BJ (cell line): ENCODE results near the gene PDE4D. TPM values are rescaled to one million over a fixed set of nuclear protein-coding genes. Genes with fewer than 3 reads are reported as not detected.
"Not testable (repeated sequence)": the region's sequence is repeated elsewhere in the genome, so short reads cannot be mapped to it uniquely, and the experiment has no call there.

Experiments
- CTCF ChIA-PET: fragments of 350-600 bp; formaldehyde crosslinking; extraction: SDS; loops from one replicate; lab custom pipeline; 2021; ENCODE audit warnings: antibody characterized with exemption, inconsistent platforms; lab: Yijun Ruan, JAX
- POLR2A ChIA-PET: fragments of 300-600 bp; sonication (Branson Sonifier 250); formaldehyde crosslinking; extraction: SDS; loops from one replicate; lab custom pipeline; 2021; ENCODE audit warnings: antibody characterized with exemption; lab: Charles Lee
- DNase-seq: peaks from one replicate; pipeline ENCODE4 v3.0.0-alpha.2; 2011; ENCODE audit warnings: low read depth
- H3K27me3 ChIP-seq: 2 replicates; pipeline ENCODE4 v1.6.0; 2011; ENCODE audit warnings: low read length; ENCODE audit not compliant: control insufficient read depth, insufficient read depth
- H3K36me3 ChIP-seq: 2 replicates; pipeline ENCODE4 v1.5.1; 2011; ENCODE audit warnings: low read length; ENCODE audit not compliant: control insufficient read depth, insufficient read depth
- H3K4me3 ChIP-seq: 2 replicates; pipeline ENCODE4 v1.5.1; 2011; ENCODE audit warnings: low read depth, mild to moderate bottlenecking, control low read depth, low read length
- polyA plus RNA-seq: library from polyadenylated mRNA; depleted of rRNA; stranded (reverse); fragments of >200 nt; gene quantifications from 2 replicates; pipeline ENCODE4 v1.2.3, GENCODE V29; 2011
- TF ChIP-seq, protein P1 (sequence below): IDR thresholded peaks from 2 replicates; pipeline ENCODE4 v1.5.1; 2011; ENCODE audit warnings: low read depth, mild to moderate bottlenecking, control low read depth, inconsistent platforms, low read length, moderate library complexity; ENCODE audit not compliant: insufficient read depth

The PDE4D gene
- polyA plus RNA-seq, 1 experiment = 2.8 TPM

DNA sequence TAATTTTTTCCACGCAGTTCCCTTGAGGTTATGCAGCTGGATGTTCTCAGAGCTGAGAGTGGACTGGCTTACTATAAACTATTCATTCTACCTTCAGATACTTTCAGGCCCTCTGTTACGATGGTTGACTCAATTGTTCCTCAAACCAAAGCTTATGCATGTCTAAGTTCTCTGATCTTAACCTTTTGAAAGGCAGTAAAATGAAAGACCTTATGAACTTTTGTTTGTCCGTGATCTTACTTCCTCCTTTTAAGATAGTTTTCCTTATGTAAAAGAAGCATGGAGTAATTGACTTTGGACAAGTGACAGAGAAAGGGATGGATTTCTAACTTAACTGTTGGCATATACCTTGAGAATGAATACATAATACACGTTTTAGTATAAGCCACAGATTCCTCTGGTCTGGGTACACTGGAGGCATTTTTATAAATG, 575.7 kb downstream of the PDE4D start:
- TF ChIP-seq, protein P1, sequence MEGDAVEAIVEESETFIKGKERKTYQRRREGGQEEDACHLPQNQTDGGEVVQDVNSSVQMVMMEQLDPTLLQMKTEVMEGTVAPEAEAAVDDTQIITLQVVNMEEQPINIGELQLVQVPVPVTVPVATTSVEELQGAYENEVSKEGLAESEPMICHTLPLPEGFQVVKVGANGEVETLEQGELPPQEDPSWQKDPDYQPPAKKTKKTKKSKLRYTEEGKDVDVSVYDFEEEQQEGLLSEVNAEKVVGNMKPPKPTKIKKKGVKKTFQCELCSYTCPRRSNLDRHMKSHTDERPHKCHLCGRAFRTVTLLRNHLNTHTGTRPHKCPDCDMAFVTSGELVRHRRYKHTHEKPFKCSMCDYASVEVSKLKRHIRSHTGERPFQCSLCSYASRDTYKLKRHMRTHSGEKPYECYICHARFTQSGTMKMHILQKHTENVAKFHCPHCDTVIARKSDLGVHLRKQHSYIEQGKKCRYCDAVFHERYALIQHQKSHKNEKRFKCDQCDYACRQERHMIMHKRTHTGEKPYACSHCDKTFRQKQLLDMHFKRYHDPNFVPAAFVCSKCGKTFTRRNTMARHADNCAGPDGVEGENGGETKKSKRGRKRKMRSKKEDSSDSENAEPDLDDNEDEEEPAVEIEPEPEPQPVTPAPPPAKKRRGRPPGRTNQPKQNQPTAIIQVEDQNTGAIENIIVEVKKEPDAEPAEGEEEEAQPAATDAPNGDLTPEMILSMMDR = no peak
- Histone ChIP-seq H3K27me3 (0 out of 2 replicates have a peak, but pooled peaks cover 1% of the 10 kb centered on the region), H3K36me3 (no peaks in the 10 kb centered on the region), H3K4me3 (no peak overlapping the region)
- no peak for DNase-seq
- POLR2A ChIA-PET = no interaction called here
- CTCF ChIA-PET = interaction anchor here (0.8 kb wide), 1 partner anchor 26 kb away, joined by 4 read pairs; no protein-coding TSS in a partner anchor

DNA sequence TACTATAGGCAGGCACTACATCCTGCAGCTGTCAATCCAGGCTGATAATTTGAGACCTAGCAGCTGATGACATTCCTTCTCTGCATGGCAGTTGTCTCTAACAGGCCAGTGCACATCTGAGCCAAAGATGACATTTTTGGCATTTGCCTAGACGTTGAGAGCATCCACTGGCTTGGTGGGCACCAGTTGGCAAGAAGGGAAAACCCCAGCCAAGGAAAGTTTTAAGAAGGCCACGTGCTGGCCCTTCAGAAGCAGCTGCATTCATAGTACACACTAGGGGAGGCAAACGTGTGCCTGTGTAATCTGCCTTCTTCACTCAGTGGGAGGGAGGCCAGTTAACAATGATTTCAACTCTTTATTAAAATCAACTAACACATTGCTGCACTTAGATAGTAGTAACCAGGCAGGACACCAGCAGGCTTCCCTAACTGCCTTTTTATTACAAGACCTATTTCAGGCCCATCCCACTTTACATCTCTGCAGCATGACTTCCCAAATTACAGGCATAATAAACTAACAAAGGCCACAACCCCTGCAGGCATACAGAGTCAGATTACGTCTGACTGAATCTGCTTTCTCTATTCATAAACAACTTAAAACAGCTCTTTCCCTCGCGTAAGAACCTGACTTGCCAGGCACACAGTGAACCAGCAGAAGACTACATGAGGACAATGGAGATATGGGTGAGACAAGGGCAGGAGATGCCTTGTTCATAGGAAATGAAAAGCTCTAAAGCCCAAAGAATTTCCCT, 576.3 kb downstream of the PDE4D start:
- TF ChIP-seq, protein P1 = no peak
- Histone ChIP-seq H3K27me3 (0 out of 2 replicates have a peak, but pooled peaks cover 1% of the 10 kb centered on the region), H3K4me3 (no peak overlapping the region), H3K36me3 (no peaks in the 10 kb centered on the region)
- ChIA-PET CTCF (interaction anchor here (0.8 kb wide), 1 partner anchor 26 kb away, joined by 4 read pairs; no protein-coding TSS in a partner anchor), POLR2A (no interaction called here)
- peak; percentile 17 for DNase-seq

- no peak overlapping the region for H3K4me3 ChIP-seq
- H3K36me3 ChIP-seq = no peaks in the 10 kb centered on the region
- CTCF ChIA-PET = no interaction called here
- H3K27me3 ChIP-seq = 0 out of 2 replicates have a peak, but pooled peaks cover 1% of the 10 kb centered on the region
- TF ChIP-seq, protein P1 = no peak
- POLR2A ChIA-PET = no interaction called here
- DNase-seq = no peak
These were observed 581.3 kb downstream of the PDE4D start for GRCh38 chr5:59312223-59312622.

DNA sequence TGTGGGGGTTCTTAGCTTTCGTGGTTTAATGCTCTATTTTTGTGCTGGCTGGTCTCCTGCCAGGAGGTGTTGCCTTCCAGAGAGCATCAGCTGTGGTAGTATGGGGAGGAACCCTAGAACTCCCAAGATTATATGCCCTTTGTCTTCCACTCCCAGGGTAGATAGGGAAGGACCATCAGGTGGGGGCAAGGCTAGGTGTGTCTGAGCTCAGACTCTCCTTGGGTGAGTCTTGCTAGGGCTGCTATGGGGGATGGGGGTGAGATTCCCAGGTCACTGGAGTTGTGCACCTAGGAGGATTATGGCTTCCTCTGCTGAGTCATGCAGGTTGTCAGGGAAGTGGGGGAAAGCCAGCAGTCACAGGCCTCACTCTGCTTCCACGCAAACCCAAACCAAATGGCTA, 584.8 kb downstream of the PDE4D start:
- CTCF ChIA-PET, DNase-seq: not testable (repeated sequence)

GRCh38 chr5:59303289-59303716, 590.2 kb downstream of the PDE4D start:
- POLR2A ChIA-PET, H3K36me3 ChIP-seq, H3K27me3 ChIP-seq, DNase-seq, H3K4me3 ChIP-seq: not testable (repeated sequence)
- CTCF ChIA-PET = interaction anchor here (1.2 kb wide), 1 partner anchor 86 kb away, joined by 3 read pairs; no protein-coding TSS in a partner anchor

More for the DNA sequence above, 584.8 kb downstream of the PDE4D start:
- H3K4me3 ChIP-seq, POLR2A ChIA-PET, H3K27me3 ChIP-seq, H3K36me3 ChIP-seq: not testable (repeated sequence)

DNA sequence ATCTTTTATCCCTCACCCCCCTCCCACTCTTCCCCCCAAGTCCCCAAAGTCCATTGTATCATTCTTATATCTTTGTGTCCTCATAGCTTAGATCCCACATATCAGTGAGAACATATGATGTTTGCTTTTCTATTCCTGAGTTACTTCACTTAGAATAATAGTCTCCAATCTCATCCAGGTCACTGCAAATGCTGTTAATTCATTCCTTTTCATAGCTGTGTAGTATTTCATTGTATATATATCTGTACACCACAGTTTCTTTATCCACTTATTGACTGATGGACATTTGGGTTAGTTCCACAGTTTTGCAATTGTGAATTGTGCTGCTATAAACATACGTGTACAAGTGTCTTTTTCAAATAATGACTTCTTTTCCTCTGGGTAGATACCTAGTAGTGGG, 591.0 kb downstream of the PDE4D start:
- DNase-seq, H3K36me3 ChIP-seq, H3K27me3 ChIP-seq, POLR2A ChIA-PET, H3K4me3 ChIP-seq: not testable (repeated sequence)
- CTCF ChIA-PET = interaction anchor here (0.7 kb wide), 1 partner anchor 29 kb away, joined by 3 read pairs; no protein-coding TSS in a partner anchor
